A549 (cell line): ENCODE measurements around the gene PCBP3. TPM values are rescaled to one million over a fixed set of nuclear protein-coding genes. Genes with fewer than 3 reads are reported as not detected.
"Not testable (repeated sequence)": the region's sequence is repeated elsewhere in the genome, so short reads cannot be mapped to it uniquely, and the experiment has no call there.

Experiments used
- ATAC-seq, 2 experiments: fragments of 200-7000 bp in 1 of 2; fragments of >200 bp in 1 of 2; cut with Nextera tagmentation in 1 of 2; cut with Tn5 transposase in 1 of 2; 3 replicates each; pipeline versions ENCODE4 v1.8.0 to v1.9.1; 2018 to 2020; ENCODE audit warnings: mild to moderate bottlenecking in 1 of 2, moderate library complexity in 1 of 2
- CTCF ChIA-PET: fragments of 300-600 bp; sonication (Branson Sonifier 250); formaldehyde crosslinking; extraction: SDS; loops from one replicate; lab custom pipeline; 2021; ENCODE audit warnings: antibody characterized with exemption, inconsistent platforms; lab: Yijun Ruan, JAX
- POLR2A ChIA-PET: fragments of 350-600 bp; formaldehyde crosslinking; extraction: SDS; loops from one replicate; lab custom pipeline; 2021; ENCODE audit warnings: antibody characterized with exemption, inconsistent platforms; lab: Yijun Ruan, JAX
- DNase-seq, 2 experiments: peaks; one replicate each; pipeline versions ENCODE4 v3.0.0 to v3.0.0-alpha.2; 2011 to 2016; ENCODE audit warnings: low read depth in 1 of 2, low spot score in 1 of 2
- FAIRE-seq: peaks from 2 replicates; lab custom pipeline; 2011; peaks lifted over from hg19 to GRCh38; lab: Jason Lieb, UNC
- H3K27ac ChIP-seq, 2 experiments: fragments of >200 bp; sonication (Bioruptor Twin); formaldehyde crosslinking; 3 replicates each; pipeline ENCODE4 v1.5.1; 2016 to 2017
- H3K4me1 ChIP-seq: fragments of >200 bp; sonication (Bioruptor Twin); formaldehyde crosslinking; 3 replicates; pipeline ENCODE4 v1.6.1; 2016
- H3K4me2 ChIP-seq: fragments of >200 bp; sonication (Bioruptor Twin); formaldehyde crosslinking; 3 replicates; pipeline ENCODE4 v1.6.1; 2016
- H3K4me3 ChIP-seq: fragments of >200 bp; sonication (Bioruptor Twin); formaldehyde crosslinking; 3 replicates; pipeline ENCODE4 v1.5.1; 2016
- H3K9me3 ChIP-seq: fragments of >200 bp; sonication (Bioruptor Twin); formaldehyde crosslinking; 3 replicates; pipeline ENCODE4 v1.6.1; 2016
- ATOH8 ChIP-seq: fragments of 250-450 bp; sonication (Bioruptor Pico); IDR thresholded peaks from 2 replicates; pipeline ENCODE4 v1.5.0; 2020; ENCODE audit warnings: low read depth, mild to moderate bottlenecking, moderate library complexity
- CBX8 ChIP-seq: fragments of 200-600 bp; sonication (generic); IDR thresholded peaks from 2 replicates; pipeline ENCODE4 v1.6.1; 2016
- CHD2 ChIP-seq: fragments of 150-350 bp; IDR thresholded peaks from 2 replicates; pipeline ENCODE4 v1.6.1; 2014; ENCODE audit warnings: low read length; ENCODE audit not compliant: partially characterized antibody
- CHD4 ChIP-seq: fragments of 200-600 bp; sonication (generic); IDR thresholded peaks from 2 replicates; pipeline ENCODE4 v1.6.1; 2016; ENCODE audit warnings: antibody characterized with exemption, mild to moderate bottlenecking, borderline replicate concordance
- E2F6 ChIP-seq: IDR thresholded peaks from 2 replicates; pipeline ENCODE4 v1.6.1; 2012; ENCODE audit warnings: low read depth, borderline replicate concordance
- ELK1 ChIP-seq: fragments of 150-350 bp; IDR thresholded peaks from 2 replicates; pipeline ENCODE4 v1.6.1; 2014; ENCODE audit warnings: low read depth, mild to moderate bottlenecking, low read length
- FOXS1 ChIP-seq: fragments of 250-450 bp; sonication (Bioruptor Pico); IDR thresholded peaks from 2 replicates; pipeline ENCODE4 v1.5.0; 2020; ENCODE audit warnings: mild to moderate bottlenecking, moderate library complexity
- HEYL ChIP-seq: fragments of 250-450 bp; sonication (Bioruptor Pico); IDR thresholded peaks from 2 replicates; pipeline ENCODE4 v1.8.0; 2021; ENCODE audit warnings: mild to moderate bottlenecking, moderate library complexity
- JUN ChIP-seq, 2 experiments: fragments of >200 bp; sonication (Bioruptor Twin); formaldehyde crosslinking; IDR thresholded peaks; 2 replicates in 1 of 2; 3 replicates in 1 of 2; pipeline ENCODE4 v1.6.1; 2016 to 2017
- JUNB ChIP-seq: fragments of >200 bp; sonication (Bioruptor Twin); formaldehyde crosslinking; IDR thresholded peaks from 2 replicates; pipeline ENCODE4 v1.6.1; 2016
- MYC ChIP-seq: IDR thresholded peaks from 2 replicates; pipeline ENCODE4 v1.6.1; 2012; ENCODE audit warnings: mild to moderate bottlenecking, inconsistent platforms, low read length, improper control_type of control experiment, borderline replicate concordance
- NPAS2 ChIP-seq: fragments of 250-450 bp; sonication (Bioruptor Pico); IDR thresholded peaks from 2 replicates; pipeline ENCODE4 v1.8.0; 2022; ENCODE audit warnings: mild to moderate bottlenecking, moderate library complexity, borderline replicate concordance
- NR3C1 ChIP-seq: fragments of >200 bp; sonication (Bioruptor Twin); formaldehyde crosslinking; IDR thresholded peaks from 3 replicates; pipeline ENCODE4 v1.6.1; 2017
- PHF8 ChIP-seq: fragments of 200-600 bp; sonication (generic); IDR thresholded peaks from 2 replicates; pipeline ENCODE4 v1.6.1; 2016; ENCODE audit warnings: low read depth, mild to moderate bottlenecking, antibody characterized with exemption, moderate library complexity, borderline replicate concordance
- POLR2AphosphoS2 ChIP-seq: conservative IDR thresholded peaks from 2 replicates; pipeline ENCODE4 v1.6.1; 2012; ENCODE audit warnings: low read length, improper control_type of control experiment, inconsistent platforms
- REST ChIP-seq: fragments of 200-600 bp; sonication (generic); IDR thresholded peaks from 2 replicates; pipeline ENCODE4 v1.6.1; 2016; ENCODE audit warnings: antibody characterized with exemption, mild to moderate bottlenecking, moderate library complexity
- RNF2 ChIP-seq: fragments of 200-600 bp; sonication (generic); IDR thresholded peaks from 2 replicates; pipeline ENCODE4 v1.6.1; 2016; ENCODE audit warnings: low read depth, mild to moderate bottlenecking, antibody characterized with exemption, moderate library complexity, borderline replicate concordance
- SMC3 ChIP-seq: fragments of >200 bp; sonication (Bioruptor Twin); formaldehyde crosslinking; IDR thresholded peaks from 3 replicates; pipeline ENCODE4 v1.6.1; 2018; ENCODE audit warnings: inconsistent platforms
- USF2 ChIP-seq: fragments of 450-650 bp; IDR thresholded peaks from 2 replicates; pipeline ENCODE4 v1.6.1; 2014; ENCODE audit warnings: antibody characterized with exemption
- WGBS: methylation state at CpG from one replicate; pipeline ENCODE4 v1.1.6; 2017; ENCODE audit errors: missing lambda C conversion rate; 5-methylcytosine and 5-hydroxymethylcytosine counted together
- polyA plus RNA-seq, 4 experiments: library from polyadenylated mRNA; depleted of rRNA in 3 of 4; stranded (reverse); fragments of >200 nt; fragmentation: RNase III in 1 of 4; extraction: RNeasy Plus Mini Kit Qiagen cat#74134 plus additional on column Dnase treatment in 1 of 4; gene quantifications; 2 replicates in 3 of 4; 3 replicates in 1 of 4; pipeline ENCODE4 v1.2.3, GENCODE V29; 2011 to 2017

Gene PCBP3
- polyA plus RNA-seq, 2 of the 4 experiments (the other 2 are of a cell fraction) = 0.30 to 0.34 TPM

GRCh38 chr21:45611939-45612664 is 31.4 kb upstream of the PCBP3 start (continued):
- no peak for TF ChIP-seq USF2
- TF ChIP-seq HEYL (CRISPR knock-in tag) = no peak
- TF ChIP-seq NPAS2 (CRISPR knock-in tag) = no peak

- FAIRE-seq, H3K27ac ChIP-seq, POLR2A ChIA-PET, H3K9me3 ChIP-seq, H3K4me3 ChIP-seq, ATAC-seq, H3K4me1 ChIP-seq, DNase-seq: not testable (repeated sequence)
- H3K4me2 ChIP-seq = peak overlapping the region; percentile 54
- CTCF ChIA-PET = interaction anchor here (1.0 to 1.8 kb wide), 4 partner anchors 8 to 57 kb away, joined by 3 to 9 read pairs (median 4); no protein-coding TSS in a partner anchor
- 80% methylated on average over 2 of the region's 7 CpGs for WGBS
These were observed 30.9 kb upstream of the PCBP3 start for GRCh38 chr21:45612665-45613019.

- Histone ChIP-seq H3K4me2 (no peak overlapping the region), H3K4me1 (0 out of 3 replicates have a peak, but pooled peaks cover 3% of the 10 kb centered on the region), H3K9me3 (no peaks in the 10 kb centered on the region), H3K4me3 (no peak overlapping the region), H3K27ac (no peak overlapping the region)
- FAIRE-seq (no peak), ATAC-seq (no peak), DNase-seq (no peak)
- 83% methylated on average over 3 of the region's 6 CpGs for WGBS
- no peak for TF ChIP-seq ATOH8 (CRISPR knock-in tag)
- no peak for TF ChIP-seq JUNB
- no peak for TF ChIP-seq POLR2AphosphoS2
- no peak for TF ChIP-seq PHF8
- no peak for TF ChIP-seq JUN (IDR thresholded peaks at IDR 0.05)
- TF ChIP-seq E2F6 = no peak
- no peak for TF ChIP-seq RNF2
- no peak for TF ChIP-seq ELK1
- no peak for TF ChIP-seq REST
- no peak for TF ChIP-seq MYC
- TF ChIP-seq SMC3 = no peak
- TF ChIP-seq FOXS1 (CRISPR knock-in tag) = no peak
- TF ChIP-seq CBX8 = no peak
- TF ChIP-seq CHD2 = no peak
- no peak for TF ChIP-seq NR3C1
- no peak for TF ChIP-seq CHD4
- ChIA-PET CTCF (interaction anchor here (1.5 kb wide), 1 partner anchor 16 kb away, joined by 9 read pairs; no protein-coding TSS in a partner anchor), POLR2A (no interaction called here)
These were observed 30.1 kb upstream of the PCBP3 start for GRCh38 chr21:45613396-45613795.
